ENCODE data around the gene ABRACL.

DNA sequence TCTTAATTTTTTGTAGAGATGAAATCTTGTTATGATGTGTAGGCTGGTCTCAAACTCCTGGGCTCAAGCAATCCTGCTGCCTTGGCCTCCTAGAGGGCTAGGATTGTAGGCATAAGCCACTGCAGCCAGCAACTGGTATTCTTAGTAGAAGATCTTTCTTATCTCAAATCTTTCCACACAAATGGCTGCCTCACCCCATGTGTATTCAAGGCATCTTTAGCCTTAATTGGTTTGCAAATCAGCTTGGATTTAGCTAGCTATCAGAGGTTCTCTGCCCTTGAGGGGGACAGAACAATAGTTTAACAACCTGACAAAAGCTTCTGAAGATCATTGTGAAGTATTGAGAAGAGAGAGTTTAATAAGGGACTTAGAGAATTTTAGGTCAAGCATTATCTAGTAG, 17.9 kb upstream of the ABRACL start:
- TF ChIP-seq, protein P1, sequence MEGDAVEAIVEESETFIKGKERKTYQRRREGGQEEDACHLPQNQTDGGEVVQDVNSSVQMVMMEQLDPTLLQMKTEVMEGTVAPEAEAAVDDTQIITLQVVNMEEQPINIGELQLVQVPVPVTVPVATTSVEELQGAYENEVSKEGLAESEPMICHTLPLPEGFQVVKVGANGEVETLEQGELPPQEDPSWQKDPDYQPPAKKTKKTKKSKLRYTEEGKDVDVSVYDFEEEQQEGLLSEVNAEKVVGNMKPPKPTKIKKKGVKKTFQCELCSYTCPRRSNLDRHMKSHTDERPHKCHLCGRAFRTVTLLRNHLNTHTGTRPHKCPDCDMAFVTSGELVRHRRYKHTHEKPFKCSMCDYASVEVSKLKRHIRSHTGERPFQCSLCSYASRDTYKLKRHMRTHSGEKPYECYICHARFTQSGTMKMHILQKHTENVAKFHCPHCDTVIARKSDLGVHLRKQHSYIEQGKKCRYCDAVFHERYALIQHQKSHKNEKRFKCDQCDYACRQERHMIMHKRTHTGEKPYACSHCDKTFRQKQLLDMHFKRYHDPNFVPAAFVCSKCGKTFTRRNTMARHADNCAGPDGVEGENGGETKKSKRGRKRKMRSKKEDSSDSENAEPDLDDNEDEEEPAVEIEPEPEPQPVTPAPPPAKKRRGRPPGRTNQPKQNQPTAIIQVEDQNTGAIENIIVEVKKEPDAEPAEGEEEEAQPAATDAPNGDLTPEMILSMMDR (IDR thresholded peaks at IDR 0.05) = no peak
- TF ChIP-seq POLR2AphosphoS5 (IDR thresholded peaks at IDR 0.05) (no peak), POLR2A (IDR thresholded peaks at IDR 0.05) (no peak)
